OCI-M1 (cell line): ENCODE results near the gene CEP170B.
"Not testable (repeated sequence)": the region's sequence is repeated elsewhere in the genome, so short reads cannot be mapped to it uniquely, and the experiment has no call there.

Source experiments
- DNase-seq: peaks from one replicate; lab custom pipeline; 2025; lab: John Stamatoyannopoulos, UW

The CEP170B gene

DNA sequence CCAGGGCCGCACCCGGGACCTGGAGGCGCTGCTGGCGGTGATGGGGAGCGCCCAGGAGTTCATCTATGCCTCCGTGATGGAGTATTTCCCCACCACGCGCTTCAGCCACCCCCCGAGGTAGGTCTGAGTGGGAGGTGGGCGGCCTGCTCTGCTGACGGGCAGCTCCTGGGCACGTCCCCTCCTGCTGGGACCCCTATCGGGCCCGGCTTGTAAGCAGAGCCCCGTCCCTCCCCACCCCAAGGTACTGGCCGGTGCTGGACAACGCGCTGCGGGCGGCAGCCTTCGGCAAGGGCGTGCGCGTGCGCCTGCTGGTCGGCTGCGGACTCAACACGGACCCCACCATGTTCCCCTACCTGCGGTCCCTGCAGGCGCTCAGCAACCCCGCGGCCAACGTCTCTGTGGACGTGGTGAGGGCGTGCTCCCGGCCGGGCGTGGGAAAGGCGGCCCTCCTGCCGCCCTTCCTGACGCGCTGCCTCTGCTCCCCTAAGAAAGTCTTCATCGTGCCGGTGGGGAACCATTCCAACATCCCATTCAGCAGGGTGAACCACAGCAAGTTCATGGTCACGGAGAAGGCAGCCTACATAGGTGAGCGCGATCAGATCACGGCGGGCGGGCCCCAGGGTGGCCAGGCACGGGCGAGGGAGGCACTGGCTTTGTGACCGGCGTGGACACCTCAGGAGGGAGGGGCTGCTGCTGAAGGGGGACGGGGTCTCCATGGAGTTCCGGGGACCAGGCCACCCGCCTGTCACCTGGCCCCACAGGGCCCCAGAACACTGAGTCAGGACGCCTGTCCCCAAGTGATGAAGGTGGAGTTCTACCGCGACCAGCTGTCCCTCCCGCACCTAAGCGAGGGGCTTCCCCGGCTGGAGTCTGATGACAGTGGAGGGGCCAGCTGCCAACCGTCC, 67.0 kb downstream of the CEP170B start:
- no peak for DNase-seq

DNA sequence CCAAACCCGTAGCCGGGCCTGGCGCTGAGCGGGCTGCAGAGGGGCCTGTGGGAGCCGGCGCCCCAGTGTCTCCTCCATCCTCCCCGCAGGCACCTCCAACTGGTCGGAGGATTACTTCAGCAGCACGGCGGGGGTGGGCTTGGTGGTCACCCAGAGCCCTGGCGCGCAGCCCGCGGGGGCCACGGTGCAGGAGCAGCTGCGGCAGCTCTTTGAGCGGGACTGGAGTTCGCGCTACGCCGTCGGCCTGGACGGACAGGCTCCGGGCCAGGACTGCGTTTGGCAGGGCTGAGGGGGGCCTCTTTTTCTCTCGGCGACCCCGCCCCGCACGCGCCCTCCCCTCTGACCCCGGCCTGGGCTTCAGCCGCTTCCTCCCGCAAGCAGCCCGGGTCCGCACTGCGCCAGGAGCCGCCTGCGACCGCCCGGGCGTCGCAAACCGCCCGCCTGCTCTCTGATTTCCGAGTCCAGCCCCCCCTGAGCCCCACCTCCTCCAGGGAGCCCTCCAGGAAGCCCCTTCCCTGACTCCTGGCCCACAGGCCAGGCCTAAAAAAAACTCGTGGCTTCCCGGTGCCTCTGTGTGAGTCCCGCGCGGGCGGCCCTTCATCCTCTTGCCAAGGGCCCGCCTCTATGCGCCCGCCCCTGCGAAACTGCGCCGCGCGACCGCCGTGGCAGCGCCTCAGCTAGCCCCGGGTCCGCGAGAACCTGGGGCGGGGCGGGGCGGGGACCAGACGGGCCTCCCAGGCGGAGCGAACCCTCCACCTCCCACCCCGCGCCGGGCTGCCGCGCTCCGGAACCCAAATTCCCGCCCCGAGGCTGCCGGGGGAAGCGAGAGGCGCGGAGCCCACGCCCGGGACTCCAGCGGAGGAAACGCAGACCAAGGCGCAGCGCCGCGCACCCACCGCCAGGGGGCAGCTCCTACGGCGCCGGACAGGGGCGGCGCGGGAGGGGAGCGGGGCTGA, 67.9 kb downstream of the CEP170B start:
- DNase-seq: peak; percentile 87

DNA sequence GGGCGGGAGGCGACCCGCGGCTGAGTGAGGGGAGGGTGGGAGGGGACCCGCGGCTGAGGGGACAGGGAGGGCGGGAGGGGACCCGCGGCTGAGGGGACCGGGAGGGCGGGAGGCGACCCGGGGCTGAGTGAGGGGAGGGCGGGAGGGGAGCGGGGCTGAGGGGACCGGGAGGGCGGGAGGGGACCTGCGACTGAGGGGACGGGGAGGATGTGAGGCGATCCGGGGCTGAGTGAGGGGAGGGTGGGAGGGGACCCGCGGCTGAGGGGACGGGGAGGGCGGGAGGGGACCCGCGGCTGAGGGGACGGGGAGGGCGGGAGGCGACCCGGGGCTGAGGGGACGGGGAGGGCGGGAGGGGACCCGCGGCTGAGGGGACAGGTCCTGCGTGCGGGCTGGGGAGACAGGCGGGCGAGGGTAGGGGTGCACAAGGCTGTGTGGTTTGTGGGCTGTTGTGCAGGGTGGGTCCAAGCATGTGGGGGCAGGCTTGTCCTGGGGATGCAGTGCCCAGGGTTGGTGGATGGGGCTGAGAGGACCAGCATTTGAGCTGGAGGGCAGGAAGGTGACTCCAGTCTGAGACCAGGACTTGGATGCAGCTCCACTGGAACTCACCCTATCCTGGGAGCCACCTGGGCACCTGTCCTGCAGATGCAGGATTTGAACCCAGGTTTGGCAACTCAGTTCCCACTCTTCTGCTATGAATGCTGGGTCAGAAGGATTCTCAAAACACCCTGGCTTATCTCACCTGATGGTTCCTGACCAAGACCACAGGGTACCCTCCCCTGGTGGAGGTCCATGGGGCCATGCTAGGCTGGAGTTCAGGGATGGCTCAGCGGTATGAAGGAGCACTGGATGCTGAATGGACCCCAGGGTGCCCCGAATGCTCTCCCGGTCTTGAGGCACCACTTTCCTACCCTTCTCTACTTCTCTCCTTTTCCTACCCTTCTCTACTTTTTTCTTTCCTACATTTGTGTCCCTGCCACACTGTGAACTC, 69.0 kb downstream of the CEP170B start:
- DNase-seq: no peak

DNA sequence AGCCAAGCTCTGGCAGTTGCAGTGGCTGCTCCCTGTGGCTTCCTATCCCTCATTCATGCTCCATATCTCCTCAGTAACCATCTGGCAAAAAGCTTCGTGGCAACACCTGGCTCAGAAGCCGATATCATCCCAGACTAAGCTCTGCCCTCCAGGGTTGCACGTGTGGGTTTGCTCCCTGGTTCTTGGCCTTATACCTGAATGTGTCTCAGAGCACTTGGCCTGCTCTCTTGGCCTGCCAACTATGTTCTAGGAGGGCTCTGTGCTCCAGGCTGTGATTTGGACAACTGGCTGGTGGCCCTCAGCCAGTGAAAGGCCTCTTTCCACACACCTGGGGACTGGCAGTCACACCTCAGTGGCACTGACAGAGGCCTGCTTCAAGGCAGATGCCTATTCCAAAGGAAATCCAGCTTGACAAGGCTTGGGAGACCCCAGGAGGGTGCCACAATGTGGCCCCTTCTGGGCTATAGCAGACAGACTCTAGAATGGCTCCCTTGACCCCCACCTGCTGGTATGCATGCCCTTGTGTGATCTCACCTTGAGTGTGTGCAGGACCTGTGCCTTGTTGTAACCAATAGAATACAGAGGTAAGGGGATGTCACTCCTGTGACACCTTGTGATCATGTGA, 70.1 kb downstream of the CEP170B start:
- DNase-seq: no peak

DNA sequence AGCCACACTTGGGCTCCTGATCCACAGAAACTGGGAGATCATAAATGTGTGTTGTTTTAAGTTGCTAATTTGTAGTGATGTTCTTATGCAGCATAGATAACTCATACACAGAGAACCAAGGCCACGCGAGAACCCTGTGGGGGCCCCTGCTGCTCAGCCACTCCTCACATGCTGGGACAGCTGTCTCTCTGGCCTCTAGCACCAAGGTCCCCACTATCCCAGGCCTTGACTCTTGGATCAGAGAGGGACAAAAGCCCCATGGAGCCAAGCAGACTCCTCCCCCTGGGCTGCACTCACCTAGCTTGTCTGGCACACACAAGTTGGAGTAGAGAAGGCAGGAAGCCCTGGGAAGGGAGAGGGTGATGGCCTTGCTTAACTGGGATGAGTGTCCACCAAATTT, 70.9 kb downstream of the CEP170B start:
- no peak for DNase-seq

DNA sequence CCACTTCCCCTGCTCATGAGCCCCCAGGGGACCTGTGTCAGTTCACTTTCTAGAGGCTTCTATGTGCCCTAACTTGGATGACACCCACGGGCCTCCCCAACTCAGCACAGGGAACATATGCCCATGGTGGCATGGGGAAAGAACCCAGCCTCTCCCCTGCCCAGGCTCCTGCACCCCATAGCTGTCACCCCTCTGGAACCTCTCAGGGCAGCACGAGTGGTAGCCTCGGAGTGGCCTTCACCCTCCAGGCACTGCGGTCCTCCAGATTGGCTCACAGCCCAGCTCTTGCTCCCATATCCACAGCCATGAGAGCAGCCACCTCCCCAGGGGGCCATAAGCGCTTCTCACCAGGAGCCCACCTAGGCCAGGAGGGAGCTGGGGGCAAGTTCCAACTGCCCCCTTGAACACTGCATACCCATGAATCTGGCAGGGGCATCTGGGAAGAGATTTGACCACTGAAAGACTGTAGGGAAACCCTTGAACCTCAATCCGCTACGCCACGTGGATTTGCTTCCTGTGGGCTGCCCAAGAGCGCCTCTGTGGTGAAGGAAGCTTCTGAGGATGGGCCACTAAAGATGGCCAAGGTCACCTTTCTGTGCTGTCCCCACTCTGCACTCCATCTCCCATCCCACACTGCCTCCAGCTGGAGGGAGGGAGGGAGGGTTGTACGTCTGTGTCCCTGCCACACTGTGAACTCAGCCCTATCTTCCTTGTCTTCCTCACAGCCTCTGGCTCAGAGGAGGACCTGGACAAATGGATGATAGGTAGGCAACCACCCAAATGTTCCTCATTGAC, 71.5 kb downstream of the CEP170B start:
- no peak for DNase-seq

DNA sequence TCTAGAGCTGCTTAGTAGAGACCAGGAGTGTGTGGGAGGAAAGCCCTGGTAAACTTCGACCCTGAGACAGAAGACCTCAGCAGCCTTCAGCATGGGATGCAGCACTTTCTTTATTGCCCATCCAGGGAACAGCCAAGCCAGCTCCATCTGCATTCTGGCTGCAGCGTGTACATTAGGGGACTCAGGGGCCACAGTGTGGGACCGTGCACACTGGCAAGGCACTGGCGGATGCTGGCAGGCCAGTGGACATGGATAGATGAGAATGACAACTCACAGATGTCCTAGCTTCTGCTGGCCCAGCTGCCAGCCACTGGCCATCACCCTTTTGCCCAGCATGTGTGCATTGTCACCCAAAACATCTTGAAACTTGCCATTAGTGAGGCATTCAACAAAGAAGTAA, 72.1 kb downstream of the CEP170B start:
- DNase-seq: no peak

DNA sequence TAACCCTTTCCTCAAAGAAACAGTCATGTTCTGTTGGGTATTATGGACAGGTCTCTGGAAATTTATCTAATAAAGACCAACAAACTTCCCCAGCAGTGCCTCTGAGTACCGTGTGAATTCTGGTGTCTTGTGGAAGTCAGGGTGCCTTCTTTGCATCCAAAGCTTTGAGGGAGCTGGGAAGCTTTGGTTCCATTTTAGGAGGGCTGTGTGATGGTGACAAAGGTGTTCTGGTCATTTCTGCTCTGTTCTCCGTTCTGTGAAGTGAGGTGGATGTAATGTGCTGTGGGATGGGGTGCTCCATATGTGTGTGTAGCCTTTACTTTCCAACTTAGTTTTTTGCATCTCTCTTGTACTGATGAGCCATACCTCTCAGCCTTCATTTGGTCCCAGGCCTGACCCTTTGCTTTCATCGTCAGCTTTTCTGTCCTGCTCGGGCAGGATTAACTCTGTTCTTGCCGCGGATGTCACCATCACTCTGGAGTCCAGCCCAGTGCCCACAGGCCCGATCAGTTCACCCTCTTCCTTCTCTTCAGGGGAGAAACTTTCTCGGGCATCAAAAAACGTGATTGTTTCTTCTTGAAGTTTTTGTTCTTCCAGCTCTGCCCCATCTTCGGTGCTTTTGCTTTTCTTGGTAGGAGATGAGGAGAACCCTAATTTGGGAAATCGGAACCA, 72.8 kb downstream of the CEP170B start:
- DNase-seq: no peak

DNA sequence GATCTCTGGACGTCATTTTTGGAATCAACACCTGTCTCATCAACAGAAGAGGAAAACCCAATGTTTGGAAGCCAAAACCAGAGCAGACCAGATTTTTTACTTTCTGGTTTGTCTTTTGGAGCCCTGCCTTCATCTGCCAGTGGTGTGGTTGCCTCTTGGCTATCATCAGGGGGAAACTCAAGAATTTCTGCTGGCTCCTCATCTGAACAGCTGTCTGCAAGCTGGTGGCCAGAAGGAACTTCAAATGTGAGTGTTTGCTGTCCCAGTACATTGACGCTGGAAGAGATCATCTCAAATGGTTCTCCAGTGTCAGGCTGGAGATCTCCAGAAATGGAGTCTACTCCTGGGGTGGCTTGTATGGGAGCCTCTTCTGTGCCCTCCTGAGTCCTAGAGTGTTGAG, 73.4 kb downstream of the CEP170B start:
- no peak for DNase-seq

DNA sequence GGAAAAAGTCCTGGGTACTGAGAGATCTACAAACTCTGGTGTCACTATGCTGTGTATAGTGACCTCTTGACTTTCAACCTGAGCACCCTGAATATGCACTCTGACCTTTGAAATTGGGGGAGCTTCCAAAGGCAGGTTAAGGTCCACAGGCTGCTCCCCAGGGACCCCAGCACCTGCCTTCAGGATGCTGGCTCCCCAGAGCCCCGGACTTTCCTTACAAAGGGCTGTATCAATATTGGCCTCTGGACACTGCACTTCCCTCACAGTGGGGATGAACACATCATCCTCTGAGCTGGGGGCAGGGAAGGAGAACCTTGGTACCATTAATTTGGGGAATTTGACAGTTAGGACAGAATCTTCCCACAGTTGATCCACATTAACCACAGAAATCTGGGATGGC, 73.9 kb downstream of the CEP170B start:
- DNase-seq: no peak

DNA sequence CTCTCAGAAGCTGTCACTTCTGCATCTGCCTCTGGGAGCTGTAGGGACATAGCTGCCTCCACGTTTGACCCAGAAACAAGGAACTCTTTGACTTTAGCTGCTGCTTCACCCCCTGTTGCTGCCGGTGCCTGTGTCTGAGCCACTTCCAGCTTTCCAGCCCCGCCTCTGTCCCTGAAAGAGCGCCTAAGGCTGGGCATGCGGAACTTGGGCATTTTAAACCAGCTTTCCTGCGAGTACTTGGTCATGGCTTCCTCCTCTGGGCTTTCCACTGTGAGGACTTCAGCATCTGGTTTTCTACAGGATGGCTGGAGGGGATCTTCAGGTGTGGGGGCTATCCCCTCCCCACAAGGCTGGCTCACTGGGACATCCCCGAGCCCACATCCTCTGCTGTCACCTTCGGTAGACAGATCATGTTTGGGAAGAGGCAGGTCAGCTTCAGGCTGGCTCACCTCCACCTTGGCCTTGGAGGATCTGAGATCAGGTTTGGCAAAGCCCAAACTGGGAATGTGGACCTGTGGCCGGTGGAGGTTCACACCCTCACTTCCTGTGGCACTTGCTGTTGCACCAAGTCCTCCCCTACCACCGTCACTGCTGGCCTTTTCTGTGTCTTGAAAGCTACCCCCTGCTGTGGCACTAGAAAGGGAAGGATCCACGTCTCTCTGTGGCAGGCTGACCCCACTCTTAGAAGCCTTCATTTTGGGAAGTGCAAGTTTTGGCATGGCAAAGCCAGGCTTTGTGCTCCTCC, 74.8 kb downstream of the CEP170B start:
- no peak for DNase-seq

DNA sequence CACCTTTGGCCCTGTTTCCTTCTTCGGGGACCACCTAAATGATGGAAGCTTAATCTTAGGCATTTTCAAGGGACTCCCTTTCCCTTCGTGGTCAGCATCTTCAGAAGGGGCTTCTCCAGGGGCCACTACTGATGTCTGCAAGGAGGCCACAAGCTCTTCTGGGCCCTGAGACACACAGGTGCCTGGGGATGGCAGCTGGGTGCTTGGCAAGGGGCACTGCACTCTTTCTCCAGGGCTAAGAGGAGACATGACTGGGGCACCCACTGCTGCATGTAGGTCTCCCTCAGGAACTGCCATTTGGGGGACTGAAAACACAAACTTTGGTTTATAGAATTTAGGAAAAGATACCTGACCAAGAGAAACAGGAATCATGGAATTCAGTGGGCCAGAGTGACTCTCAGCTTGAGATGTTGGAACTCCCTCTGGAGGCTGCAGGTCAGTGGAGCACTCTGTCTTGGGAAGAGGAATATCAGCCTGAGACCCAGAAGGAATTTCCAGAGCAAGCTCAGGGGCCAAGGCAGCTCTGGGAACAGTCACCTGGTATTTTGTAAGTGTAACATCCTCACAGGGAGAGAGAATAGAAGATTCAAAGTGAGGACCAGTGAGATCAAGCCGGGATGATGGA, 75.6 kb downstream of the CEP170B start:
- no peak for DNase-seq

DNA sequence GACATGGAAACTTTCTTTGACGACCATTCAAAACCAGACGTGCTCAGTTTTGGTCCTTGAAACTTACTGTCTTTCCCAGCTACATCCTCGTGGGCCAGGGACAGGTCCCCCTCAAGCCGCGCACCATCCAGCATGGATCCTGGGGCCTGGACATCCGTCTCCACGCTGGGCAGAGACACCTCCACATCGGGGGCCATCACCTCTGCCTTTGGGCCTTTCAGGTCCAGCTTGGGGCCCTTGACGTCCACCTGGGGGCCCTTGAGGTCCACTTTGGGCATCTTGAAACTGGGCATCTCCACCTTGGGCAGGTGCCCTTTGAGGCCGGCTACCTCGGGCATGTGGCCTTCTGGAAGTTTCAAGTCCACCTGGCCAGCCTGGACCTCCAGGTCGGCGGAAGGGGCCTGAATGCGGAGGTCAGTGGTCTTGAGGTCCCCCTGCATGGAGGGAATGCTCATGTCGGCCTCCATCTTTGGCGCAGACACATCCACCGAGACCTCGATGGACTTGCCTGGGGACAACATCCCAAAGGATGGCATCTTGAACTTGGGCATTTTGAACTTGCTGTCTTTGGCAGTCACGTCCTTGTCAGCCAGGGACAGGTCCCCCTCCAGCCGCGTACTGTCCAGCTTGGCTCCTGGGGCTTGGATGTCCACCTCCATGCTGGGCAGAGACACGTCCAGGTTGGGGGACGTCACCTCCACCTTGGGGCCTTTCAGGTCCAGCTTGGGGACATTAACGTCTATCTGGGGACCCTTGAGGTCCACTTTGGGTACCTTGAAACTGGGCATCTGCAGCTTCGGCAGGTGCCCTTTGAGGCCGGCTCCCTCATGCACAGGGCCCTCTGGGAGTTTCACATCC, 76.7 kb downstream of the CEP170B start:
- no peak for DNase-seq

DNA sequence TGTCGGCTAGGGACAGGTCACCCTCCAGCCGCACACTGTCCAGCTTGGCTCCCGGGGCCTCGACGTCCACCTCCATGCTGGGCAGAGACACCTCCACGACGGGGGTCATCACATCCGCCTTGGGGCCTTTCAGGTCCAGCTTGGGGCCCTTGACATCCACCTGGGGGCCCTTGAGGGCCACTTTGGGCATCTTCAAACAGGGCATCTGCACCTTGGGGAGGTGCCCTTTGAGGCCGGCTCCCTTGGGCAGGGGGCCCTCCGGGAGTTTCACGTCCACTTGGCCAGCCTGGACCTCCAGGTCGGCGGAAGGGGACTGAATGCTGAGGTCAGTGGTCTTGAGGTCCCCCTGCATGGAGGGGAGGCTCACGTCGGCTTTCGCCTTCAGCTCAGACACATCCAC, 77.5 kb downstream of the CEP170B start:
- DNase-seq: no peak

DNA sequence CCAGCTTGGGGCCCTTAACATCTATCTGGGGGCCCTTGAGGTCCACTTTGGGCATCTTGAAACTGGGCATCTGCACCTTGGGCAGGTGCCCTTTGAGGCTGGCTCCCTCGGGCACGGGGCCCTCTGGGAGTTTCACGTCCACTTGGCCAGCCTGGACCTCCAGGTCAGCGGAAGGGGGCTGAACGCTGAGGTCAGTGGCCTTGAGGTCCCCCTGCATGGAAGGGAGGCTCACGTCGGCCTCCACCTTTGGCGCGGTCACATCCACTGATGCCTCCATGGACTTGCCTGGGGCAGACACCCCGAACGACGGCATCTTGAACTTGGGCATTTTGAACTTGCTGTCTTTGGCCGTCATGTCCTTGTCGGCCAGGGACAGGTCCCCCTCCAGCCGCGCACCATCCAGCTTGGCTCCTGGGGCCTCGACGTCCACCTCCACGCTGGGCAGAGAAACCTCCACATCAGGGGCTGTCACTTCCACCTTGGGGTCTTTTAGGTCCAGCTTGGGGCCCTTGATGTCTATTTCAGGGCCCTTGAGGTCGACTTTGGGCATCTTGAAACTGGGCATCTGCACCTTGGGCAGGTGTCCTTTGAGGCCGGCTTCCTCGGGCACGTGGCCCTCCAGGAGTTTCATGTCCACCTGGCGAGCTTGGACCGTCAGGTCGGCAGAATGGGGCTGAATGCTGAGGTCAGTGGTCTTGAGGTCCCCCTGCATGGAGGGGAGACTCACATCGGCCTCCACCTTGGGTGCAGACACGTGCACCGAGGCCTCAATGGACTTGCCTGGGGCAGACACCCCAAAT, 78.3 kb downstream of the CEP170B start:
- not testable (repeated sequence) for DNase-seq

DNA sequence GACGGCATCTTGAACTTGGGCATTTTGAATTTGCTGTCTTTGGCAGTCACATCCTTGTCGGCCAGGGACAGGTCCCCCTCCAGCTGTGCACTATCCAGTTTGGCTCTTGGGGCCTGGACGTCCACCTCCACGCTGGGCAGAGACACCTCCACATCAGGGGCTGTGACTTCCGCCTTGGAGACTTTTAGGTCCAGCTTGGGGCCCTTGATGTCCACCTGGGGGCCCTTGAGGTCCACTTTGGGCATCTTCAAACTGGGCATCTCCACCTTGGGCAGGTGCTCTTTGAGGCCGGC, 78.9 kb downstream of the CEP170B start:
- DNase-seq: not testable (repeated sequence)
